Measurements from ENCODE around the gene MEIS2.

DNA sequence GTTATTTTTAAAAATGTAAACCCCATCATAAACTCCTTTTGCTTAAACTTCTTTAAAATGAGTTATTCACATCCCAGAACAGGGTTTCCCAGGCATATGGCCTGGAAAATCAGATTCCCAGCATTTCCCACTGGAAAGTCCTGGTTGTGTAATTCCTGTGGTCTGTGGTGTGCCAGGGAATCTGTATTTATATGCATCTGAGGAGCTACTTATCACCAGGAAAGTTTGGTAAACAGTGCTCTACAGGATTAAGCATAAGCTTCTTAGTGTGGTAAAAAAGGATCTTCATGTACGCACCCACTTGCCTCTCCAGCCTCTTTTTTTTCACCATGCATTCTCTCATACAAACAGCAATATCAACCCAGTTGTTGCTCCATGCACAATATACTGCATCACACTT lies 28.2 kb downstream of the MEIS2 start:
- TF ChIP-seq CTCF (IDR thresholded peaks at IDR 0.05) = no peak
- no peak for TF ChIP-seq POLR2A (IDR thresholded peaks at IDR 0.05)

All from adrenal gland (tissue), 5 donors.